Measurements from ENCODE around the gene PDXDC1.
"Not testable (repeated sequence)": the region's sequence is repeated elsewhere in the genome, so short reads cannot be mapped to it uniquely, and the experiment has no call there.

DNA sequence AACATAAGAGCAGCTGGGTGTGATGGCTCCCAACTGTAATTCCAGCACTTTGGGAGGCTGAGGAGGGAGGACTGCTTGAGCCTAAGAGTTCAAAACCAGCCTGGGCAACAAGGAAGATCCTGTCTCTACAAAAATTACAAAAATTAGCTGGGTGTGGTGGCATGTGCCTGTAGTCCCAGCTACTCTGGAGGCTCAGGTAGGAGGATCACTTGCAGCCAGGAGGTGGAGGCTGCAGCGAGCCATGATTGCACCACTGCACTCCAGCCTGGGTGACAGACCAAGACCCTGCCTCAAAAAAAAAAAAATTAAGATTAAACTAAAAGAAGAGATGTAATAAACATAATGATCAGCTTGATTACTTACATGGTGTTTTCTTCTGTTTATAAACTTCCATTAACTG lies 75.6 kb downstream of the PDXDC1 start:
- TF ChIP-seq, protein P1, sequence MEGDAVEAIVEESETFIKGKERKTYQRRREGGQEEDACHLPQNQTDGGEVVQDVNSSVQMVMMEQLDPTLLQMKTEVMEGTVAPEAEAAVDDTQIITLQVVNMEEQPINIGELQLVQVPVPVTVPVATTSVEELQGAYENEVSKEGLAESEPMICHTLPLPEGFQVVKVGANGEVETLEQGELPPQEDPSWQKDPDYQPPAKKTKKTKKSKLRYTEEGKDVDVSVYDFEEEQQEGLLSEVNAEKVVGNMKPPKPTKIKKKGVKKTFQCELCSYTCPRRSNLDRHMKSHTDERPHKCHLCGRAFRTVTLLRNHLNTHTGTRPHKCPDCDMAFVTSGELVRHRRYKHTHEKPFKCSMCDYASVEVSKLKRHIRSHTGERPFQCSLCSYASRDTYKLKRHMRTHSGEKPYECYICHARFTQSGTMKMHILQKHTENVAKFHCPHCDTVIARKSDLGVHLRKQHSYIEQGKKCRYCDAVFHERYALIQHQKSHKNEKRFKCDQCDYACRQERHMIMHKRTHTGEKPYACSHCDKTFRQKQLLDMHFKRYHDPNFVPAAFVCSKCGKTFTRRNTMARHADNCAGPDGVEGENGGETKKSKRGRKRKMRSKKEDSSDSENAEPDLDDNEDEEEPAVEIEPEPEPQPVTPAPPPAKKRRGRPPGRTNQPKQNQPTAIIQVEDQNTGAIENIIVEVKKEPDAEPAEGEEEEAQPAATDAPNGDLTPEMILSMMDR (IDR thresholded peaks at IDR 0.05): not testable (repeated sequence)
- TF ChIP-seq ZFX (IDR thresholded peaks at IDR 0.05; ENCODE audit: borderline replicate concordance): not testable (repeated sequence)
